ENCODE measurements around the gene CTR9.

The CTR9 gene

GRCh38 chr11:10727146-10727851 is 23.7 kb upstream of the CTR9 start:
- H3K36me3 Mint-ChIP-seq (ENCODE audit: insufficient read depth) = no peaks in the 10 kb centered on the region
- H3K4me3 Mint-ChIP-seq = no peak overlapping the region
- H3K9me3 Mint-ChIP-seq = no peaks in the 10 kb centered on the region
- H3K4me1 Mint-ChIP-seq (ENCODE audit: low read depth in 2 of 2) = peaks cover 4 to 5% of the 10 kb centered on the region in 2 donors
- ATAC-seq (replicated peaks) = no peak
- no peak for DNase-seq
- H3K27me3 Mint-ChIP-seq = peaks cover 6 to 34% of the 10 kb centered on the region in 2 donors
- H3K27ac Mint-ChIP-seq = no peak overlapping the region

GRCh38 chr11:10728154-10728553 is 22.9 kb upstream of the CTR9 start:
- DNase-seq (no peak), ATAC-seq (replicated peaks) (no peak)
- Mint-ChIP-seq H3K4me1 (ENCODE audit: low read depth in 2 of 2) (peaks cover 4 to 5% of the 10 kb centered on the region in 2 donors), H3K9me3 (no peaks in the 10 kb centered on the region), H3K27me3 (peaks cover 6 to 34% of the 10 kb centered on the region in 2 donors), H3K36me3 (ENCODE audit: insufficient read depth) (no peaks in the 10 kb centered on the region), H3K4me3 (no peak overlapping the region), H3K27ac (no peak overlapping the region)

DNA sequence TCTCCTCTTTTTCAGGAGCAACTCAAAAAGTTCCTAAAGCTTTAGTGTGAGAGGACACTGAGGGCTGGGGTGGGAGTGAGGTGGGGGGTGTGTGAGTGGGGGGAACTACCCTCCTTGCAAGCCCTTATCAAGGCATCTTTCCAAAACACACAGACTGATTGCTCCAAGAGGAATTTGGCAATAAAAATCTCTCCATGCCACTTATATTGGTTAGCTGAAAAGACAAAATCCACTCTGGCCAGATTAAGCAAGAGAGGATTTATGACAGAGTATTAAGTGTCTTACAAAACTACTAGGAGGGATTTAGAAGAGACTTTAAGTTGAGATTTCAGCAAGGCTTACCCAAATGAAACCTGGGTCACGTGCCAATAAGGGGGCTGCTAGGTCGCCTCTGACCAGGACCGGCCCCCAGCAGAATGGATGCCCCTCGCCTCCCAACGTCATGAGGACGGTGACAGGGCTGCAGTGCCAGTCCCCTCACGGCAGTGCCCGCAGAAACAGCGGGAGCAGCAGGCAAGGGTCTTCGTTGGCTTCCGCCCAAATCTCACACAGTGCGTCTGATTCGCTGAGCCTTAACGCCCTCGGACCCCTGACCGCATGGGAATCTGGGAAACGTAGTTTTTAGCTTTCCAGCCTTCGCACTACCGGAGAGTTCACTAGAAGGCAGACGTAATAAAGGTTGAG is 22.1 kb upstream of the CTR9 start:
- Mint-ChIP-seq H3K9me3 (no peaks in the 10 kb centered on the region), H3K27me3 (peaks cover 6 to 34% of the 10 kb centered on the region in 2 donors), H3K4me1 (ENCODE audit: low read depth in 2 of 2) (peaks cover 4 to 5% of the 10 kb centered on the region in 2 donors), H3K27ac (no peak overlapping the region), H3K4me3 (no peak overlapping the region), H3K36me3 (ENCODE audit: insufficient read depth) (no peaks in the 10 kb centered on the region)
- ATAC-seq (replicated peaks) (no peak), DNase-seq (no peak)

DNA sequence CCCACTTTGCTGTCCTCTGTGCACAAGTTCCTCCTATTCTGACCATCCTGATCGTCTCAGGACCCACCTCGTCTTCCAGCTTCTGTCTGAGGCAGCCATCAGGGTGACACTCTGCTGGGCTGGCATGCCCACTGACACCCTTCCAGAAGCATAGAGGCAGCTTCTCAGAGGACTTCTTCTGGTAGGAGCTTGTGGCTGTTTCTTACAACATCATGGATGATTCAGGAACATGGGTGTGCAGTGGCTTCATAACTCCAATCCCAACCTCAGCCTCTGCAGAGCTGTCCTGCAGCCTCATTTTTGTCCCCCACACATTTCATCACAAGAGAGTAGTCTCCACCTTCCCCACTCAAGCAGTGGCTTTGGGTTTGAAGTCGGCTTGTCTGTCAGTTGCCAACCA is 20.9 kb upstream of the CTR9 start:
- Mint-ChIP-seq H3K27ac (no peak overlapping the region), H3K27me3 (peaks cover 6 to 34% of the 10 kb centered on the region in 2 donors), H3K36me3 (ENCODE audit: insufficient read depth) (no peaks in the 10 kb centered on the region), H3K9me3 (no peaks in the 10 kb centered on the region), H3K4me1 (ENCODE audit: low read depth in 2 of 2) (peaks cover 4 to 6% of the 10 kb centered on the region in 2 donors), H3K4me3 (no peak overlapping the region)
- no peak for ATAC-seq (replicated peaks)
- DNase-seq = no peak

- H3K4me3 Mint-ChIP-seq = no peak overlapping the region
- no peaks in the 10 kb centered on the region for H3K36me3 Mint-ChIP-seq (ENCODE audit: insufficient read depth)
- no peaks in the 10 kb centered on the region for H3K9me3 Mint-ChIP-seq
- peaks cover 8 to 11% of the 10 kb centered on the region in 2 donors for H3K4me1 Mint-ChIP-seq (ENCODE audit: low read depth in 2 of 2)
- DNase-seq (no peak), ATAC-seq (replicated peaks) (no peak)
- peaks cover 6 to 34% of the 10 kb centered on the region in 2 donors for H3K27me3 Mint-ChIP-seq
- H3K27ac Mint-ChIP-seq = no peak overlapping the region
These were observed 19.9 kb upstream of the CTR9 start for GRCh38 chr11:10731064-10731680.

- Mint-ChIP-seq H3K27ac (peak overlapping the region; percentile 32 to 90), H3K36me3 (ENCODE audit: insufficient read depth) (peaks cover 3% of the 10 kb centered on the region), H3K4me1 (ENCODE audit: low read depth in 2 of 2) (peaks cover 10 to 14% of the 10 kb centered on the region in 2 donors), H3K9me3 (no peaks in the 10 kb centered on the region), H3K27me3 (no peaks in the 10 kb centered on the region), H3K4me3 (peak overlapping the region; percentile 45 to 61)
- DNase-seq (peak; percentile 87 to 89 (median 88)), ATAC-seq (replicated peaks) (peak; percentile 100)
These were observed 15.3 kb upstream of the CTR9 start for GRCh38 chr11:10735481-10736475.

GRCh38 chr11:10742460-10743208 is 8.4 kb upstream of the CTR9 start:
- no peaks in the 10 kb centered on the region for H3K27me3 Mint-ChIP-seq
- H3K27ac Mint-ChIP-seq = peak overlapping the region; percentile 69 to 84
- H3K4me1 Mint-ChIP-seq (ENCODE audit: low read depth in 2 of 2) = peaks cover 27 to 35% of the 10 kb centered on the region in 2 donors
- peaks cover 7% of the 10 kb centered on the region for H3K36me3 Mint-ChIP-seq (ENCODE audit: insufficient read depth)
- ATAC-seq (replicated peaks) (peak; percentile 96), DNase-seq (peak; percentile 25 to 36 (median 33))
- H3K9me3 Mint-ChIP-seq = no peaks in the 10 kb centered on the region
- H3K4me3 Mint-ChIP-seq = peak overlapping the region; percentile 64 to 72

DNA sequence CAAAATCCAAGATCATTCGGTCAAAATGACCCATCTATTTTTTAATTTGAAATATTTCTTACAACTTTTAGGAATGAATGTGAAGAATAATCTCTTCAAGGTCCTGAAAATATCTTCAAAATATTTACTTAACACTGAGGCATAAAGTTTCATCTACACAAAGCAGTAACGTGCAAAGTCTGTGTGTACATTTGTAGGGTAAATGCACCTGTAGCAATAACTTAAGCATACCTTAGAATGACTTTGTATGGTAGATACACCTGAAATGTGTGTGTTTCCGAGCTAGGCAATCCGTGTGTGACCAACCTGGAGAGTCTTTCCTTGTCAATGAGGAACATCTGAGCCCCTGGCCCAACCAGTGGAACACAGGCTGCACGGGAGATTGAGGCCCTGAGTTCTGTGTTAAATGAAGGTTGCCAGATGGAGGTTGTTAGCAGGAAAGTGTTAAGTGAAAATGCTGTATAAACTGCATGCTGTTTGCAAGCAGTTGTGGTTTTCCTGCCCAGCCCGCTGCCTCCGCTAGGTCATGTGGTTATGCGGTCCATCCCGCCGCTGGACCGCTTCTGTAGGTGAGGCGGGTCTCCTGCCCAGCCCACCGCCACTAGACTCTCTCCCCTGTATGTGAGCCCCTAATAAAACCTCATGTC is 7.6 kb upstream of the CTR9 start:
- DNase-seq (peak; percentile 30 to 53 (median 46)), ATAC-seq (replicated peaks) (peak; percentile 65)
- H3K36me3 Mint-ChIP-seq (ENCODE audit: insufficient read depth) = peaks cover 7% of the 10 kb centered on the region
- no peaks in the 10 kb centered on the region for H3K27me3 Mint-ChIP-seq
- H3K4me1 Mint-ChIP-seq (ENCODE audit: low read depth in 2 of 2) = peaks cover 29 to 35% of the 10 kb centered on the region in 2 donors
- H3K4me3 Mint-ChIP-seq = peak overlapping the region; percentile 64 to 72
- no peaks in the 10 kb centered on the region for H3K9me3 Mint-ChIP-seq
- H3K27ac Mint-ChIP-seq = peak overlapping the region; percentile 79 to 84

- no peaks in the 10 kb centered on the region for H3K9me3 Mint-ChIP-seq
- H3K27ac Mint-ChIP-seq = peak overlapping the region; percentile 79 to 84
- peaks cover 30 to 35% of the 10 kb centered on the region in 2 donors for H3K4me1 Mint-ChIP-seq (ENCODE audit: low read depth in 2 of 2)
- peak overlapping the region; percentile 64 to 72 for H3K4me3 Mint-ChIP-seq
- H3K27me3 Mint-ChIP-seq = no peaks in the 10 kb centered on the region
- DNase-seq = no peak
- H3K36me3 Mint-ChIP-seq (ENCODE audit: insufficient read depth) = peaks cover 7% of the 10 kb centered on the region
- no peak for ATAC-seq (replicated peaks)
These were observed 6.8 kb upstream of the CTR9 start for GRCh38 chr11:10744206-10744605.

DNA sequence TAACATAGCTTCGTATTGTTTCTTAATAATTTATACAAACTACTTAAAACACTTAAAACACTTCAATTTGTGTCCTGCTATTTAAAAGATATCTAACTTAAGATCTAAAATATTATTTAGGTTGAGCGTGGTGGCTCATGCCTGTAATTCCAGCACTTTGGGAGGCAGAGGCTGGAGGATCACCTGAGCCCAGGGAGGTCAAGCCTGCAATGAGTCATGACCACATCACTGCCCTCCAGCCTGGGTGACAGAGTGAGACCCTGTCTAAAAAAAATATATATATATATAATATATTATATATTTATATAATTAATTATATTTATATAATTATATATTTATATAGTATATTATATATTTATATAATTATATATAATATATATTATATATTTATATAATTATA is 4.2 kb upstream of the CTR9 start:
- H3K36me3 Mint-ChIP-seq (ENCODE audit: insufficient read depth) = peaks cover 15% of the 10 kb centered on the region

GRCh38 chr11:10747733-10748132 is 3.3 kb upstream of the CTR9 start:
- DNase-seq (no peak), ATAC-seq (replicated peaks) (no peak)
- no peaks in the 10 kb centered on the region for H3K9me3 Mint-ChIP-seq
- H3K27me3 Mint-ChIP-seq = no peaks in the 10 kb centered on the region
- no peak overlapping the region for H3K27ac Mint-ChIP-seq
- H3K4me3 Mint-ChIP-seq = no peak overlapping the region
- peaks cover 28 to 29% of the 10 kb centered on the region in 2 donors for H3K4me1 Mint-ChIP-seq (ENCODE audit: low read depth in 2 of 2)
- peaks cover 15% of the 10 kb centered on the region for H3K36me3 Mint-ChIP-seq (ENCODE audit: insufficient read depth)

More for the DNA sequence above, 4.2 kb upstream of the CTR9 start:
- no peak overlapping the region for H3K4me3 Mint-ChIP-seq
- ATAC-seq (replicated peaks) (no peak), DNase-seq (no peak)
- H3K9me3 Mint-ChIP-seq = no peaks in the 10 kb centered on the region
- no peaks in the 10 kb centered on the region for H3K27me3 Mint-ChIP-seq
- H3K27ac Mint-ChIP-seq = no peak overlapping the region
- H3K4me1 Mint-ChIP-seq (ENCODE audit: low read depth in 2 of 2) = peaks cover 26 to 29% of the 10 kb centered on the region in 2 donors

GRCh38 chr11:10749476-10749875 is 1.6 kb upstream of the CTR9 start:
- DNase-seq (no peak), ATAC-seq (replicated peaks) (no peak)
- no peak overlapping the region for H3K4me3 Mint-ChIP-seq
- no peaks in the 10 kb centered on the region for H3K9me3 Mint-ChIP-seq
- H3K4me1 Mint-ChIP-seq (ENCODE audit: low read depth in 2 of 2) = peaks cover 13 to 14% of the 10 kb centered on the region in 2 donors
- H3K27me3 Mint-ChIP-seq = no peaks in the 10 kb centered on the region
- H3K36me3 Mint-ChIP-seq (ENCODE audit: insufficient read depth) = peaks cover 18% of the 10 kb centered on the region
- H3K27ac Mint-ChIP-seq = no peak overlapping the region
